NOMO-1 (cell line): ENCODE measurements around the gene LRRC61.
"Not testable (repeated sequence)": the region's sequence is repeated elsewhere in the genome, so short reads cannot be mapped to it uniquely, and the experiment has no call there.

Source experiments
- DNase-seq, 2 experiments: peaks; one replicate each; lab custom pipeline; 2025; ENCODE audit not compliant: unreplicated experiment in 2 of 2; lab: John Stamatoyannopoulos, UW

Gene LRRC61

GRCh38 chr7:150380463-150380862 lies 57.3 kb downstream of the LRRC61 start:
- no peak for DNase-seq

DNA sequence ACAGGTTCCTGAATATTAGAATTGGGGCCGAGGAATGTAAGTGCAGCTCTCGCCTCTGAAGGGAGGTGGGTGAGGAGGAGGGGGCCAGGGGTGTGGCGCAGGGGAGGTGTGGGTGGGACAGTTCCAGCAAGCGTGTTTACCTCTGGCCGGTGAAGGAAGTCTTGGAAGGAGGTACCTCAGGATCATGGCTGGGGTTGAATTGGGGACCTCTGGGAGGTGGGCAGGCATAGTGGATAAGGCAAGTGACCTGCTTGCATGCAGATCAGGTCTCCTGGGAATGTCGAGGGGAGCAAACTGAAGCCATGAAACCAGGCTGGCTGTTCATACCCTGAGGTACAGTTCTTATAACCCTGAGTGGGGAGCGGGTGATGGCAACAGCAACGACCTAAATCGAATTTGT lies 57.9 kb downstream of the LRRC61 start:
- no peak for DNase-seq

DNA sequence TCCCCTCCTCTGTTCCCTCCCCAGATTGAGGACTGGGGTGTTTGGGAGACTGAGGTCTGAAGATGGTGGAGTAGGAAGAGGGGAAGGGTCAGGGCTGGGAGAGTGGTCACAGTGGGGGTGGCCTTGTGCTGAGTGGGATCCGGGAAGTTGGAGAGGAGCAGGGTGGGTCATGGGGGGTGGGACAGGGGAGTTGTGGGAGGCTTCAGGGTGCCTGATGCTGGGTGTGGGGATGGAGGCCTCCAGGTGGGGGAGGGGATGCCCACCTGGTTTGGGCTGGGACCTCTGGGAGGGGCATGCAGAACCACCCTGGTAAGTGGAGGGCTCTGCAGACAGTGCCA lies 58.6 kb downstream of the LRRC61 start:
- no peak for DNase-seq

DNA sequence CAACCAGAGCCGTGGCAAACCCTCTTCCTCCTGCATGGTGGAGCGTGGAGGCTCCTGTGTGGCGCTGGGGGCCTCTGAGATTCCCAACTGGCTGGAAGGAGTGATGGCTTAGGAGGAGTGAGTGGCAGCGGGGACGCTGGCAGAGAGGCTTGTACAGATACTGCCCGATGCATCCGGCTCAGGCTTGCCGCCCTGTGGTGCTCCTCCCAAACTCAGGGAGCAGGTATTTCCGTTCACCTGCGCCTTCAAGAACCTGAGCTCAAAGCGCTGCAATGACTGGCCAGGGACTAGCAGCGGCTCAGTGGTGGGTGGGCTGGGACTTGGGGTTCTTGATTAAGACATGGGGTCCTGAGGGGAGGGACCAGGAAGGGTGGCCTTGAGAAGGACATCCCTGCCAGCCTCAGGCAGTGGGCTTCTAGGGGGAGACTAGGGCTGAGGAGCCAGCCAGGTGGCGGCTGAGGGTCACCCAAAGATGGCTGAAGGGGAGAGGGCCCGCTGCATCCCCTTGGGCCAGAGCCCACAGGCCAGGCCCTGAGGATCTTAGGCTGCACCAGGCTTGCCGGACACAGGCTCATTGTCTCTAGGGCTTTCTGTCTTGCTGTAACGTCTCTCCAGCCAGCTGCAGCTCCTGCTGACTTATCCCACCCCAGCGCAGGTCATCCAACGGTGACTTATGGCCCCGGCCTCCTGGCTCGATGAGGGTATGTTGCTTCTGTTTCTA lies 59.1 kb downstream of the LRRC61 start:
- no peak for DNase-seq

DNA sequence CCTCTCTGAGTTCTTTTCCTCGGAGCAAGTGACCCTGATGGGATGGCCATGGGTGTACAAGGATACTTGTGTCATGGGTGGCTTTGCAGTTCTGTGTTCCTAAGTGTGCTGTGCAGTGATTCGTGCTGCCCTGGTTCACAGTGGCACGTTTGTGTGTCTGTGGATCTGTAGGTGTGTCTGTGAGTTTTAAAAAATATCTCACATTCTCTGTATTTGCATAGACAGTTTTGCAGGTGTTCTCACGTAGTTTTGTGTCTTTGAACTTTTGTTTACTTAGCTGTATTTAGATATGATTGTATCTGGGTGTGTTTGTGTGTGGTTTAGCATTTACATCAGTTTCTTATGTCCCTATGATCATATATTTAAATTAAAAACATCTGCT lies 59.7 kb downstream of the LRRC61 start:
- DNase-seq = no peak

DNA sequence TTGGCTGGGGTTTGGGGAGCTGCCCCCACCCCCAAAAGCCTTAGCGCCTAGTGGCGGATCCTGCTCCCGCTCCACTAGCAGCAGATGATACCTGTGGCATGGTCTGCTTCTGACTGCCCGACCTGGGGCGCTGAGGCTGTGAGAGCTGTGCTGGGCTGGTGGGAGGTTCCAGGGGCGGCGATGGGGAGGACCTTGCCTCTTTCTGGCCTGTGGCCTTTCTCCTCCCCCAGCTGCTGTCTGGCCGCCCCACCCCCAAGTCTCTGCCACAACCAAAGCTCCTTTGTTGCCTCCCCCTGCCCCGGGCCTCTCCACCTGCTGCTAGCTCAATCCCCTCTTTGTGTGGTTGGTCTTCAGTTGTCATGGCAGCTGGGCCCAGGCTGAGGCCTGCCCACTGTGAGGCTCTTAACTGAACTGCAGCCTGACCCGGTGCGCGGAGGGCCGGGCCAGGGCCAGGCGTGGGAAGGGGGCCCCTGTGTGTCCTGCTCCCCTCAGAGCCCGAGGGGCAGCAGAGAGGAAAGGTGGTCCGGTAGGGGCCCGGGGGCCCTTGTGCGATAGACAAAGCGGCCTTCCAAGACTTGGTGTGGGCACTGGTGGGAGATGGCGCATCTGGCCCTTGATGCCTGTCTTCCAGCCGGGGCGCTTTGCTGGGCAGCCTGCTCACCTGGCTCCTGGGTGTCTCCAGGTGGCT lies 60.7 kb downstream of the LRRC61 start:
- no peak for DNase-seq

- DNase-seq = peak in 1 of 2 experiments; percentile 47
These were observed 61.5 kb downstream of the LRRC61 start for GRCh38 chr7:150384406-150385301.

DNA sequence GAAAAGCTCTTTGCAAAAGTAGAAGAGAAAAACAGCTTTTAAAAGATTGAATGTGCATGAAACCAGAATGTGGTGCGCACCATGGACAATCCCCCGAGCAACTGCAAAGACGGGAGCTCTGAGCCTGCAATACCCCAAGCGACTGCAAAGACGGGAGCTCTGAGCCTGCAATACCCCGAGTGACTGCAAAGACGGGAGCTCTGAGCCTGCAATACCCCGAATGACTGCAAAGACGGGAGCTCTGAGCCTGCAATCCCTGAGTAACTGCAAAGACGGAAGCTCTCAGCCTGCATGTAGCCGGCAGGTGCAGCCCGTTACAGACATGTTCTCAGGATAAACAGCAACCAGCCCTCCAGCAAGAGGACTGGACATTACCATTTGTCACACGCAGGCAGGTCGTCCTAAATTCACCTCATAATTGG lies 62.2 kb downstream of the LRRC61 start:
- DNase-seq = no peak

GRCh38 chr7:150385884-150386283 lies 62.7 kb downstream of the LRRC61 start:
- not testable (repeated sequence) for DNase-seq
